Hepatocyte (in vitro differentiated cells): ENCODE results near the gene GEN1. TPM values are rescaled to one million over a fixed set of nuclear protein-coding genes. Genes with fewer than 3 reads are reported as not detected.

ENCODE experiments used
- DNase-seq: peaks from one replicate; pipeline ENCODE4 v3.0.0-alpha.2; 2016; ENCODE audit warnings: low spot score
- H2AFZ ChIP-seq: fragments of 200-600 bp; sonication (generic); 2 replicates; pipeline ENCODE4 v1.6.0; 2016; ENCODE audit warnings: antibody characterized with exemption, mild to moderate bottlenecking
- H3K27ac ChIP-seq: fragments of 200-600 bp; sonication (generic); 2 replicates; pipeline ENCODE4 v1.5.1; 2016; ENCODE audit warnings: mild to moderate bottlenecking
- H3K27me3 ChIP-seq: fragments of 200-600 bp; sonication (generic); 2 replicates; pipeline ENCODE4 v1.6.1; 2016
- H3K36me3 ChIP-seq: fragments of 200-600 bp; sonication (generic); replicated peaks from 2 replicates; pipeline ENCODE4 v1.5.1; 2016; ENCODE audit warnings: low read depth; ENCODE audit not compliant: insufficient read depth
- H3K4me1 ChIP-seq: fragments of 200-600 bp; sonication (generic); 2 replicates; pipeline ENCODE4 v1.5.1; 2016; ENCODE audit warnings: mild to moderate bottlenecking, moderate library complexity; ENCODE audit not compliant: insufficient read depth
- H3K4me2 ChIP-seq: fragments of 200-600 bp; sonication (generic); 2 replicates; pipeline ENCODE4 v1.6.0; 2016
- H3K4me3 ChIP-seq: fragments of 200-600 bp; sonication (generic); 2 replicates; pipeline ENCODE4 v1.5.1; 2016; ENCODE audit warnings: mild to moderate bottlenecking
- H3K79me2 ChIP-seq: fragments of 200-600 bp; sonication (generic); 2 replicates; pipeline ENCODE4 v1.6.0; 2017; ENCODE audit warnings: mild to moderate bottlenecking
- H3K9me2 ChIP-seq: fragments of 200-600 bp; sonication (generic); replicated peaks from 2 replicates; pipeline ENCODE4 v1.6.0; 2017; ENCODE audit warnings: mild to moderate bottlenecking; ENCODE audit not compliant: insufficient read depth
- H3K9me3 ChIP-seq: fragments of 200-600 bp; sonication (generic); 2 replicates; pipeline ENCODE4 v1.5.1; 2016; ENCODE audit warnings: low read depth, mild to moderate bottlenecking
- H4K20me1 ChIP-seq: fragments of 200-600 bp; sonication (generic); 2 replicates; pipeline ENCODE4 v1.6.0; 2016; ENCODE audit warnings: mild to moderate bottlenecking; ENCODE audit not compliant: insufficient read depth, poor library complexity, severe bottlenecking
- EZH2 ChIP-seq: fragments of 200-600 bp; sonication (generic); IDR thresholded peaks from 2 replicates; pipeline ENCODE4 v1.6.1; 2016; ENCODE audit warnings: antibody characterized with exemption, mild to moderate bottlenecking, borderline replicate concordance
- EZH2phosphoT487 ChIP-seq: fragments of 200-600 bp; sonication (generic); IDR thresholded peaks from one replicate; pipeline ENCODE4 v1.6.1; 2018; ENCODE audit warnings: antibody characterized with exemption, mild to moderate bottlenecking, low read depth, moderate library complexity; ENCODE audit not compliant: unreplicated experiment, severe bottlenecking
- WGBS: methylation state at CpG from one replicate; pipeline ENCODE4 v1.1.6; 2016; ENCODE audit warnings: low lambda C conversion rate; ENCODE audit errors: missing lambda C conversion rate; 5-methylcytosine and 5-hydroxymethylcytosine counted together
- polyA plus RNA-seq: library from polyadenylated mRNA; unstranded; fragments of >200 nt; fragmentation: Nextera tagmentation; extraction: Ambion mirVana; gene quantifications from 2 replicates; pipeline ENCODE4 v1.2.1, GENCODE V29; 2016
- total RNA-seq: library from RNA; depleted of rRNA; stranded (reverse); fragments of >200 nt; gene quantifications from 2 replicates; pipeline ENCODE4 v1.2.3, GENCODE V29; 2014
- TF ChIP-seq, protein P1 (sequence below): fragments of 200-600 bp; sonication (generic); IDR thresholded peaks from 2 replicates; pipeline ENCODE4 v1.5.1; 2016; ENCODE audit warnings: antibody characterized with exemption, mild to moderate bottlenecking; ENCODE audit not compliant: poor library complexity

Gene GEN1
- total and polyA plus RNA-seq, 2 experiments from 2014 or later = 3.2 to 15.7 TPM

- Histone ChIP-seq H3K4me1 (peaks cover 5% of the 10 kb centered on the region), H3K4me3 (no peak overlapping the region), H3K36me3 (no peaks in the 10 kb centered on the region), H3K9me2 (no peaks in the 10 kb centered on the region), H3K27me3 (no peaks in the 10 kb centered on the region), H3K27ac (peak overlapping the region; percentile 13), H3K9me3 (no peaks in the 10 kb centered on the region), H2AFZ (no peak overlapping the region), H4K20me1 (no peaks in the 10 kb centered on the region), H3K4me2 (no peak overlapping the region), H3K79me2 (no peaks in the 10 kb centered on the region)
- no peak for DNase-seq
- 74% methylated on average over 7 of the region's 7 CpGs for WGBS
- TF ChIP-seq EZH2 (no peak), EZH2phosphoT487 (no peak)
- TF ChIP-seq, protein P1, sequence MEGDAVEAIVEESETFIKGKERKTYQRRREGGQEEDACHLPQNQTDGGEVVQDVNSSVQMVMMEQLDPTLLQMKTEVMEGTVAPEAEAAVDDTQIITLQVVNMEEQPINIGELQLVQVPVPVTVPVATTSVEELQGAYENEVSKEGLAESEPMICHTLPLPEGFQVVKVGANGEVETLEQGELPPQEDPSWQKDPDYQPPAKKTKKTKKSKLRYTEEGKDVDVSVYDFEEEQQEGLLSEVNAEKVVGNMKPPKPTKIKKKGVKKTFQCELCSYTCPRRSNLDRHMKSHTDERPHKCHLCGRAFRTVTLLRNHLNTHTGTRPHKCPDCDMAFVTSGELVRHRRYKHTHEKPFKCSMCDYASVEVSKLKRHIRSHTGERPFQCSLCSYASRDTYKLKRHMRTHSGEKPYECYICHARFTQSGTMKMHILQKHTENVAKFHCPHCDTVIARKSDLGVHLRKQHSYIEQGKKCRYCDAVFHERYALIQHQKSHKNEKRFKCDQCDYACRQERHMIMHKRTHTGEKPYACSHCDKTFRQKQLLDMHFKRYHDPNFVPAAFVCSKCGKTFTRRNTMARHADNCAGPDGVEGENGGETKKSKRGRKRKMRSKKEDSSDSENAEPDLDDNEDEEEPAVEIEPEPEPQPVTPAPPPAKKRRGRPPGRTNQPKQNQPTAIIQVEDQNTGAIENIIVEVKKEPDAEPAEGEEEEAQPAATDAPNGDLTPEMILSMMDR = no peak
These were observed 45.6 kb downstream of the GEN1 start for GRCh38 chr2:17799301-17800120.

DNA sequence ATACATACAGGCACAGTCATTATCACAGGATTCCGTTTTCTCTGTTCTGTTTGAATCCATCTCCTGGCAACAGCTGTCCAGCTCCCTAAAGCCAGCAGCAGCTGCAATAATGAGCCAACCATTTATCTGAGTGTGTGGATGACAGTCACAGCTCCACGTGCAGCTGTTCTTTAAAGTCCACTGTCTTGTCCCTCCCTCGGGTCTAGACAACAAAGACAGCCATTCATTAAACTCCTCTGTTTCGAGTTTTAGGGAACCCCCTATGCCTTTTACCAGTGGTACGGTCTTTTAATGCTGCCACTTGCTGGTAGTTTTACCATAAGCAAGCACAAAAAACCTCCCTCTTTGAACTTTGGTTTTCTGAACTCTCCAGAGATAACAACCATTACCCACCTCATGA lies 46.3 kb downstream of the GEN1 start:
- Histone ChIP-seq H3K9me3 (no peaks in the 10 kb centered on the region), H3K27me3 (no peaks in the 10 kb centered on the region), H3K4me1 (peaks cover 5% of the 10 kb centered on the region), H3K36me3 (no peaks in the 10 kb centered on the region), H3K79me2 (no peaks in the 10 kb centered on the region), H3K4me3 (no peak overlapping the region), H4K20me1 (no peaks in the 10 kb centered on the region), H2AFZ (no peak overlapping the region), H3K27ac (peak overlapping the region; percentile 44), H3K4me2 (no peak overlapping the region), H3K9me2 (no peaks in the 10 kb centered on the region)
- TF ChIP-seq EZH2 (no peak), EZH2phosphoT487 (no peak)
- TF ChIP-seq, protein P1 = no peak
- DNase-seq = peak; percentile 23
- WGBS = 54% methylated on average over 5 of the region's 5 CpGs

DNA sequence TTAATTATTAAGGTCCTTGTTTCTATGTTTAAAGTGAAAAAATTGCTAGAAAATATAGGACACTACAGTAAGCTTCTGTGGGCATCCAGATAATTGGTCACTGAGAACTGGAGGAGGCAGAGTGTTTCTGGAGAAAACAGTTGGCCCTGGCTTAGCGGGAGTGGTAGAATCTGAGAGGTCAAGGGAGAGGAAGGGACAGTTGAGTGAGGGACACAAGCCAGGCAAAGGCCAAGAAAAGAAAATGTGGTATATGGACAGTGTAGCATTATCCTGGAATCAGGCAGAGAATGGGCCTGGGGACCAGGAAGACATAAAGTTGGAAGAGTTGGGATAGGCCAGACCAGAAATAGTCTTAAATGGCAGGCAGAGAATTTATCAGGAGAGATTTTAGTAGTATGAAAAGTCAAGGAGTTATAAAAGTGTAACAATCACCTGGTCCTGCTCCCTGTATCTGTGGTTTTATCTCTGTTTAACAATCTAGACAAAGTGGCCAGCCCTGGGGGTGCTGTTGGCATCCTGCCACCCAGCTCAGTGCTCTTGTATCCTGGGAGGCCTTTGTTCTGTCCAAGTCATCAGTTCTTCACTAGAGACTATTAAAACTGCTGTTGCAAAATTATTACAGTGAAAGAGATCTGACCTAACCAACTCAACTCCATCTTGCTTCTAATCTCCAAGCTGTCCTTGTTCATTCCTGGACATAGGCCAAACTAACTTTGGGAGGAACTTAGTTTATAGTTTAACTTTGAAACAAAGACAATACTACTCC lies 46.9 kb downstream of the GEN1 start:
- H4K20me1 ChIP-seq = no peaks in the 10 kb centered on the region
- H3K4me3 ChIP-seq = no peak overlapping the region
- DNase-seq = no peak
- peak overlapping the region; percentile 44 for H3K27ac ChIP-seq
- no peaks in the 10 kb centered on the region for H3K79me2 ChIP-seq
- H3K36me3 ChIP-seq = no peaks in the 10 kb centered on the region
- TF ChIP-seq, protein P1 = no peak
- no peak for TF ChIP-seq EZH2phosphoT487
- TF ChIP-seq EZH2 = no peak
- H3K4me2 ChIP-seq = no peak overlapping the region
- H3K9me2 ChIP-seq = no peaks in the 10 kb centered on the region
- peaks cover 5% of the 10 kb centered on the region for H3K4me1 ChIP-seq
- 94% methylated on average over 1 of the region's 1 CpG for WGBS
- H3K27me3 ChIP-seq = no peaks in the 10 kb centered on the region
- no peaks in the 10 kb centered on the region for H3K9me3 ChIP-seq
- no peak overlapping the region for H2AFZ ChIP-seq
